Dermis blood vessel endothelial cell (primary cell): ENCODE measurements around the gene MCAT. TPM values are rescaled to one million over a fixed set of nuclear protein-coding genes. Genes with fewer than 3 reads are reported as not detected.
A peak's percentile ranks its signal among the peaks of the same experiment; 100 is the strongest.

Experiments used
- DNase-seq: peaks from one replicate; pipeline ENCODE4 v3.0.0; 2010
- total RNA-seq: library from RNA; depleted of rRNA; stranded (reverse); fragments of >200 nt; gene quantifications from 2 replicates; pipeline ENCODE4 v1.2.3, GENCODE V29; 2014

MCAT gene
- total RNA-seq, 1 donor from 2014 or later, result 11.7 TPM

GRCh38 chr22:43088984-43089717 lies 54.0 kb downstream of the MCAT start, which contains the start of gene TTLL1:
Gene TTLL1, minus strand, starts transcription at chr22:43089391. Its CDS starts 13,805 bp downstream, at chr22:43075586.
- DNase-seq, result peak; percentile 89

- DNase-seq, result no peak
Observed at GRCh38 chr22:43088627-43088983, 54.6 kb downstream of the MCAT start.

- peak; percentile 15 for DNase-seq
Observed at GRCh38 chr22:43085658-43086606, 57.3 kb downstream of the MCAT start.

Other genes starting within 250 kb of the MCAT start
- gene PACSIN2, start 128.2 kb downstream of the MCAT start, total RNA-seq, result 68.9 and 93.6 TPM in 2 replicates
- 9.9 and 11.1 TPM in 2 replicates for gene TTLL1, start 54.0 kb downstream of the MCAT start, total RNA-seq
- 1.7 and 1.9 TPM in 2 replicates for gene BIK, start 32.6 kb downstream of the MCAT start, total RNA-seq
- 361 and 465 TPM in 2 replicates for gene TSPO, start 8.2 kb upstream of the MCAT start, total RNA-seq
- 29.4 and 38.0 TPM in 2 replicates for gene TTLL12, start 43.7 kb upstream of the MCAT start, total RNA-seq
- 0.42 TPM in 1 of 2 replicates, not detected in the other for gene SCUBE1, start 200.0 kb upstream of the MCAT start, total RNA-seq